NCI-H748 (cell line): ENCODE results near the gene ARHGAP18.
A peak's percentile ranks its signal among the peaks of the same experiment; 100 is the strongest.

ENCODE experiments used
- DNase-seq: peaks from one replicate; lab custom pipeline; 2025; ENCODE audit not compliant: unreplicated experiment; lab: John Stamatoyannopoulos, UW

ARHGAP18 gene, protein sequence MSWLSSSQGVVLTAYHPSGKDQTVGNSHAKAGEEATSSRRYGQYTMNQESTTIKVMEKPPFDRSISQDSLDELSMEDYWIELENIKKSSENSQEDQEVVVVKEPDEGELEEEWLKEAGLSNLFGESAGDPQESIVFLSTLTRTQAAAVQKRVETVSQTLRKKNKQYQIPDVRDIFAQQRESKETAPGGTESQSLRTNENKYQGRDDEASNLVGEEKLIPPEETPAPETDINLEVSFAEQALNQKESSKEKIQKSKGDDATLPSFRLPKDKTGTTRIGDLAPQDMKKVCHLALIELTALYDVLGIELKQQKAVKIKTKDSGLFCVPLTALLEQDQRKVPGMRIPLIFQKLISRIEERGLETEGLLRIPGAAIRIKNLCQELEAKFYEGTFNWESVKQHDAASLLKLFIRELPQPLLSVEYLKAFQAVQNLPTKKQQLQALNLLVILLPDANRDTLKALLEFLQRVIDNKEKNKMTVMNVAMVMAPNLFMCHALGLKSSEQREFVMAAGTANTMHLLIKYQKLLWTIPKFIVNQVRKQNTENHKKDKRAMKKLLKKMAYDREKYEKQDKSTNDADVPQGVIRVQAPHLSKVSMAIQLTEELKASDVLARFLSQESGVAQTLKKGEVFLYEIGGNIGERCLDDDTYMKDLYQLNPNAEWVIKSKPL

DNA sequence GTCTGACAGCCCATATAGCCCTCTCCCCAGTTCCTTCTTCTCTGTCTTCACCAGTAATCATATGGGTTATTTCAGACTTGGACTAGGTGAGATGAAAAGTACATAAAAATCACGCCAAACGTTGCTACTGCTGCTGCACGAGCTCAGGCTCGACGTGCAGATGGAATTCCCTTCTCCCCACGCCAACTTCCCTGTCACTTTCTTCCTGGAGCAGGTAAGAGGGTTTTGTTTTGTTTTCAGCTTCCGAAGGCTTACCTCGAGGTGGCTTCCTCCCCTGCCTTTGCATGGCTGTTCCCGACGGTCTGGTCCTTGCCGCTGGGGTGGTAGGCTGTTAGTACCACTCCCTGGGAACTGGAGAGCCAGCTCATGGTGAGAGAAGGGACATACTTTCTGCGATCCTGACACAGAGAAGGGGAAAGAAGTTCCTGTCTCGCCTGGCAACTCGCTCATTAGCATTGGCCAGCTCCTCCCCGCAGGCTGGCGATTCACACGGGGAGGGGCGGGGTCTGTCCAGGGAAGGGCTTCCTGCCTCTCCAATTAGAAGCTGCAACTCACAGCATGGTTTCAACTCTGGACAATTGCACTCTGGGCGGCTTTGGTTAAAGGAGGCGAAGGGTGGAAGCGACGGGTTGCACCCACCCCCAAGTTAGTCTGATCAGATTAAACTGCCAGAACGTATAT, at the start of gene ARHGAP18:
TSS of gene ARHGAP18 (minus strand) at position 409 of the 681 bp plus-strand sequence. CDS start at position 368, 41 bp downstream.
- DNase-seq, result peak; percentile 84

DNA sequence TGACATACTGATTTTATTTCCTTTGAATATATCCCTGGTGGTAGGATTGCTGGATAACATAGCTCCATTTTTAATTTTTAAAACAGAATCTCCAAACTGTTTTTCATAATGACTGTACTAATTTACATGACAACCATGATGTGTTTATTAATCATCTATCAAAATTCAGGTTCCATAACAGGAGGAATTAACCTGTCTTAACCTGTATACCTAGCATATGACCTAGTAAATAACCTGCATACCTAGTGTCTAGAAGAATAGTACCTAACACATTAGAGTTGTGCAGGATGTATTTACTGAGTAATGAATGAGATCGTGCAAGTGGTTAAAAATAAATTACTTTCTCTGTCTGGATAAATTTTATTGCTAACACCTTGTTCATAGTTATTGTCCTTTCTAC, 45.8 kb upstream of the ARHGAP18 start:
- DNase-seq, result no peak

DNA sequence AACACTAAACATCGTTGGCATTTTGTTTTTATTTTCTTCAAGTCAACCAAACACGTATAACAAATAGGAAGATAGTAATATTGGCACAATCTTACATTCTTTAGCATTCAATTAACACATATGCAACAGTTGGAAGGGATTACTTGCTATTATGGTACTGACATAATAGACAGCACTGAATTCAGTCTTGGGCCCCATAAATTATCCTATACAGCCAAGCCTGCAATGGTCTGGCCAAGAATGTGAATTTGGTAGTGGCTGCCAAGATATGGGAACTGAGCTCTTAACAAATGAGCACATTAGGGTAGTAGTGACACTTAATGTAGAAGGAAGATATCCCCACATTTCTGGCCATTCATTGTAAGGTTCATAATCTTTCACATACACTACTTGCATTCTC, 44.8 kb upstream of the ARHGAP18 start:
- no peak for DNase-seq

DNA sequence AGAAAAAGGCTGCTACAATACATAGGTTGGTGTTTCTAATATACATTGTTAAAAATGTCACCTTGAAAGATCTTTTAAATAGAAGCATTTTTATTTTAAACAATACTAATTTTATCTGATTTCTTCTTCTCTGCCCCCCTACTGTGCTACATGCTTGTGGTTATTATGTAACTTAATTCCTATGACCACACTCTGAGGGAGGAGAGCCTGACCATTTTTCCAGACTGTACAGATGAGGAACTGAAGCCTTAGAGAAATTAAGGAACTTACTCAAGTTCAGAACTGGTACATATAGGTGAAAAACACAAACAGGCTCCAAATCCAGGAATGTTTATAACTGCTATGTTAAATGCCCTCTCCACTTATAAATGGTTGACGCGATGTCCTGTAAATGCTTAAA, 43.4 kb upstream of the ARHGAP18 start:
- DNase-seq, result no peak

DNA sequence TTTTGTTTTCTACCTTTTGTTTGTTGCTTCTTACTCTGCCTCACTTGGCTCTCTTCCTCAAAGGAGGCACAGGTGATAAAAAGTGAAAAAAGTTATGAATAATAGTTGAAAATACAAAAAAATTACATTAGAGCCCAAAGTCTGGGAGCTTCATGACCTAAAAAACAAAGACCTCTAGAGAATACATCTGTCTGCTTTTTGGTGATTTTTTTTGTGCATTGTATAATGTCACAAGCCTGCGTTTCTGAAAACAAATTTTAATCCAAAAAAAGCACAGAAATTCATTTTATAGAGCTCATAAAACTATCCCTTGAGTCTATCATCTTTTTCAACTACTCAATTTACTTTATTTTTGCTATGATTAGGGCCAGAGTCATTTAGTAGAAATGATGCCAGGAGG, 41.4 kb upstream of the ARHGAP18 start:
- no peak for DNase-seq

DNA sequence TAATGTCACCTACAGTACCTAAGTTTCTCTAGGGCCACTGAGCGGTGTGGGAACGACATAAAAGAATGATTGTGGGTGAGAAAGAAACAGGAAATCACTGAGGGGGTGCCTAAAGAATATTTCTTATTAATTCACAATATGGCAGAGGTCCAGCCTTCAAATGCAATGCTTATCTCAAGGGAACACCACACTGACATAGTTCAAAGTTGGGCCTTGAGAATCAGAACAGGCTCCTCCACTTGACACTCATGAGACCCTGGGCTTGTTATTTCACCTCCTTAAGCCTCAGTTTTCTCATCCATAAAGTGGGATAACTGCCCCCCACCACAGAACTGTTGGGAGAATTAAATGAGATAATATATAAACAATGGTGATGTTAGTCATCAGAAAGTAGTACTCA, 40.4 kb upstream of the ARHGAP18 start:
- no peak for DNase-seq

DNA sequence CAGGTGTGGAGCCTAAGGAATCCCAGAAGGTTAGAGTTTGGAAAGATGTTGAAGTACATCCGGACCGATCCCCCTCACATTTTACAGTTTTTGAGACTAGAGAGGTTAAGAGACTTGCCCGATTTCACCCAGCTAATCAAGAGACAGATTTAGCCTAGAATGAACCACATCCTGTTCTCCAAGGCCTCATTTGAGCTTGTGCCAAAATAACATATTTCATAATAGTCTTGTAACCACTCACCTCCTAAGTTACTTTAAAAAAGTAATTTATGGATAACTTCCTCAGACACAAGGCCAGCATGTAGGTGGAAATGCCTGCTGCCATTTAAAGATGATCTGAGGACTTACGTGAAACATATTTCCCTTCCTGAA, 39.8 kb upstream of the ARHGAP18 start:
- DNase-seq, result no peak

DNA sequence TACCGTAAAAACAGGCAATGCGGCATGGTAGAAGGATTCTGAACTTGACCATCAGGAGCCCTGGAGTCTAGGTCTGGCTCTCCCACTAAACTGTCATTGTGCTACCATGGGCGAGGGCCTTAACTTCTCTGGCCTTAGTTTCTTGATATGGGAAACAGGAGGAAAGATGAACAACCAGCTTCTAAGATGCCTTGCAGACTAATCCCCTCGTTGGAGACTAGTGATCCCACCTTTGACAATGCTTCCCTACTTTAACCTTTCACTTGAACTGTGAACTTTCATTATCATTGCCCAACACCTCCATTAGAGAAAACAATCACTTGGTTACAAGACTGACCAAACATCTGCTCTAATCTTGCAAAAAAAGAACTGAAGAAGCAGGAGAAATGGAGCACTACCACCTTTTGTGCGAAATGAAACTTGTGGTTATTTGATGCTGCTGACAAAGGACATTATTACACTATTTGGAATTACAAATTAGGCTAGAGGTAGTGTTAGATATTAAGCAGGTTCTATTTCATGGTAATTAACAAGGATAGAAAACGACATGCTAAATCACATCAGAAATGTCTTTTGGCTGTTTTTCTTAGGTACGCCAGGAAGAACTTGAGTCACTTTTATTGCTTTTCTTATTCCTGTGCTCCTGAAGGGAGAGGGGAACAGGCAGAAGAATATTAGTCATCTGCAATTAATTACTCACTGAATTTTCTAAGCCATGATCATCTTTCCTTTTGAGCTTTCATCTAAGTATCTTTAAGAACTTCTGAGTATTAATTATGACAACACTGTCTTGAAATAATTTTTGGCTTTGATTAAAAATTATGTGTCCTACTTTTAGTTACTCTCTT, 39.1 kb upstream of the ARHGAP18 start:
- DNase-seq, result no peak

DNA sequence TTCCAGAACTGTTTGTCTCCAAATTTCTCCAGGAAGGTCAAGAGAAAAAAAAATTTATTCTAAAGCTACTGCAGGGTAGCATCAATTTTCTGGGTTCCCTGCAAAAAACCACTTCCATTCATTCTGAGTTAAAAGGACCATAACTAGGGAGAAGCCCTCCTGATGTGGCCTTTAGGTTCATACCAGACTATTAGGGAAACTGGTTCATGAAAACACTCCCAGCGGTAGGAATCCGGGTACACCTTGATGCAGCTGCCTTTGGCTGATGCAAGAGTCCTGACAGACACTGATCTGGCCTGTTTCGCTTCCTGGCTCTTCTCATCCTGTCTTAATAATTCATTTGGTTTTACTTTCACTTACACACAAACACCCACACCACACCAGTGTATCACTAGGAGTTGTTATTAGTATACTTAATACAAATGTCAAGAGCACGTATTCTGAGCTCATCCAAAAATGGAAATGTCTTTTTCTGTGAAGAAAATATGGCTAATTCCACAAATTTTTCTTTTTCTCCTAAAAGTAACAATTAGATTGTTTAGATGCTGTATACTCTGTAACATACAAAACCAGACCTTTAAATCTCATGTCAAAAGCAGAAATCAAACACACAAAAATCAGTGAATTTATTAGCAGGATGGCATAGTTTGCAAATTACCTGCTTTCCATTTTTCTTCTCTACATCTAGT, 38.4 kb upstream of the ARHGAP18 start:
- no peak for DNase-seq

DNA sequence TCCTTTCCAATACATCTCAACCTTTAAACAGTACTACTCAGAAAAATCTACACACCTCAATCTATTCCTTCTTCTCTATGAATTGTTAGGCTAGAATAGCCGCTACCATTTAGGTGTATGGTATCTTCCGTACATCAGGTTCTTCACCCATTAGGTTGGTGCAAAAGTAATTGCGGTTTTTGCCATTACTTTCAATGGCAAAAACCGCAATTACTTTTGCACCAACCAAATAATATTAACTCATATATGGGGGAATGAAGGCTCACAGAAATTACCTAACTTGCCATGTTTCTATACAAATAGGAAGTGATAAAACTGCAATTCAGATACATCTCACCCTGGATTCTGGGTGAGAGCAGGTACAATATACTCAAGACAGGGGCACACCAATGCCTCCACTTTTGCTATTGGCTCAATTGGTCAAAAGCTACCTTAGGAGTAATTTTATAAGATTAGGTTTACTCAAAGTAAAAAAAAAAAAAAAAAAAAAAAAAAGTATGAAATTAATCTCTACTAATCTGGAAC, 37.7 kb upstream of the ARHGAP18 start:
- DNase-seq, result no peak

DNA sequence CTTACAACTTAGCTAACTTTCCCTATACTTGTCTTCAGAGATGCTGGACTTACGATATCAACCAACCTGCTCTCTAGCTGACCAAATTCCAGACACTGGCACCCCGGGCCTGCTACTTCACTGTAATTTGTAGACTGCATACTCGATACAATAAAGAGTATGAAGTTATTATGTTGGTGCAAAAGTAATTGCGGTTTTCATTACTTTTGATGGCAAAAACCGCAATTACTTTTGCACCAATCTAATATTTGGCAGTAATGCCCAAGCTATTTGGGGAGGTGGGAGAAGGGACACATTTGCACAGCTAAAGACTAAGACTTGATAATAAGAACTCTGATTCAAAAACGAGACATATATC, 34.9 kb upstream of the ARHGAP18 start:
- no peak for DNase-seq

DNA sequence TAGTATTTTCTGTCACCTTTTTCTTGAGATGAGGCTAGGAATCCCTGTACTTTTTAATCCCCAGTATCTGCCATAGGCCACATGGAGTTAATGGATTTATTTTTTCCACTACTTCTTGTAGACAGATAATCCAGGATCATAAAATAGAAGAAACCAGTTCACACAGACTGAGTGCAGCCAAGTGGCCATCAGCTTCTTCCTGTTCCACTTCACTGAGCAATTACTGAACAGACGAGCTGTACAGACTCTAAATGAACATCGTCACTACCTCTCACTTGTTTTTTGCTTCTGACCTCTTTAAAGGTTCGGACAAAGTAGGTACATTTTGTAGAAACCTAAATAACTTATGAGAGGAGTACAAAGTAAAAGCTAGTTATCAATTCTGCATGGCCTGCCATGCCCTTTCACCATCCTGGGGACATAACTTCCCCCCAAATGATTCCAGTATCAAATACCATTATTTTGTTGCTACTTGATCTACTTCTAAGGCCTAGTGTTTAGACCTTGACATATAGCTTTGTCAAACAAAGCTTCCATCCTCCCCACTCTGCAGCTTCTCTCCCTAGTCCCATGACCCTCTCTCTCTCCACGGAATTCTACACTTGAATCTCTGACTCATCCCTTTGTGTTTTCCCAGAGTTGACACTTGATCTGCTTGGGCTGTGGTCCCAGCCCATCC, 34.4 kb upstream of the ARHGAP18 start:
- peak; percentile 16 for DNase-seq

DNA sequence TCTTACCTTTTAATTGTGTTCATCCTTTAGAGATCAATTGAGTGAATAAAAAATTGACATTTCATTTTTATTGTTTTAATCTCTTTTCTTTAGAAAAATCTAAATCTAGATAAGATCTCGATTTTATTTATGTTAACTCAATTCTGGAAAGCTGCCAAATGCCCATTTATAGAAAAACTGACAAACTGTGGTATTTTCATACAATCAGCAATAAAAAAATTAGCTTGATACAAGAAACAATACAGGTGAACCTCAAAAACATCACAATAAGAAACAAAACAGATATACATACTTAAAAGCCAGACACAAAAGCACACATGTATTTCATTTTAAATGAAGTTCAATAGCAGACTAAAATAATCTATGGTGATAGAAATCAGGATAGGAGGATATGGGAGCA, 30.0 kb upstream of the ARHGAP18 start:
- no peak for DNase-seq

DNA sequence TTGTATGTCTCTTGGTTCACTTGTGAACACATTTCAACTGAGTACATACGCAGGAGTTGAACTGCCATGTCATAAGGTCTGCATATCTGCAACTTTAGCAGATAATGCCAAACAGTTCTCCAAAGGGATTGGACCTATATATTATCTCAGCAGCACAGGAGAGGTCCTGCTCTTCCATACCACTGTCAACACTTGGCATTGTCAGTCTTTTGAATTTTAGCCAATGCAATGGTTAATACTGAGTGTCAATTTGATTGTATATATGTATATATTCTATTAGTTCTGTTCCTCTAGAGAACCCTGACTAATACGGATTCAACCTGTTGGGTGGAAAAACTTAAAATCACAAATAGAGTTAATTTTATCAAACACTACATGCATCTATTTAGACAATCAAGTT, 26.1 kb upstream of the ARHGAP18 start:
- DNase-seq, result no peak

DNA sequence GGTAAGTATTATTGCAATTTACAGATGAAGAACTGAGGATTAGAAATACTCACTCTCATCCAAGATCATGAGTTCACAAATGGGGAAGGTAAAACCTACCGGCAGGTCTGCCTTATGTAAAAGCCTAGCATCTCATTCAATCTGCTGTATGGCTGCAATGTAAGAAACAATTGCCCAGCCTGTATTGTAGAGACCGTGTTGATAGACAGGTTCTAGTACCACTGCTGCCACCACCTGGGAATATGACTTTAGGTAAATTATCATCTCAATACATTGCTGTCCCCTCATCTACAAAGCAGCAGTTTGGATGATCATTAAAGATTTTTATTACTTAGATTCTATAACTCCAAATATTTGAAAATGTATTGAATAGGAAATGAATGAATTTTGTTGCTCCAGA, 23.3 kb upstream of the ARHGAP18 start:
- DNase-seq, result no peak

DNA sequence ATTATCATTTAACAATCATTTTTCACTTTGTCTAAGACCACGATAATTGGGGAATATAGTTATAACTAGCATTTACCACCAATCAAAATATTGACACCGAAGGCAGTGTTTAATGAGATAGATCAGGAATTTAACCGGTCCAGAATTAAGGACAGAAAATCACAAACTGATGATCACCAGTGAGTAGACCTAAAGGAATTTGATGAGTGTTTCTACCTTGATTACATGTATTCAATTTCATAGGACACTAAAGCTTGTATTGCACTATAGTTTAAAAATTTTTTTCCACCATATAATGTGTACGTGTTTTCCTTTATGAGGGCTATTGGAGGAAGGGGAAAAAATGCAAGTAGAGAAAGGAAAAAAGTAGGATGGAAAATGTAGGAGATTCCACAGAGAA, 22.6 kb upstream of the ARHGAP18 start:
- no peak for DNase-seq

DNA sequence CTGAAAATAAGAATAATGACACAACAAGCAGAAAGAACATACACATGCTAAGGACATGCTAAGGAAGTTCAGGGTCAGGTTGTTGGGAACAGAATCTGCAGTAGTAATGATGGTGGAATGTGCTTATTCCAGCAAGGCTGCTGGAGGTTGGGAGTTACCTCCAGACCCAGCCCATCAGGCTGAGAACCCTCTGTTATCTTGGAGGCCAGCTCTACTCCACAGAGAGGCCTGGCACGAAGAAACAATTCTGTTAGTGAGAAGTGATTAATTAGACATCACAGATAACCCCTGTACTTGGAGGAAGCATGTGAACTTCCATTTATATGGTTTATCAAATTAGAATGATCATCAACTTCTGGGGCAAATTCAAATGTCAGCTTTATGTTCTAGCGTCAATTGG, 22.1 kb upstream of the ARHGAP18 start:
- DNase-seq, result no peak

DNA sequence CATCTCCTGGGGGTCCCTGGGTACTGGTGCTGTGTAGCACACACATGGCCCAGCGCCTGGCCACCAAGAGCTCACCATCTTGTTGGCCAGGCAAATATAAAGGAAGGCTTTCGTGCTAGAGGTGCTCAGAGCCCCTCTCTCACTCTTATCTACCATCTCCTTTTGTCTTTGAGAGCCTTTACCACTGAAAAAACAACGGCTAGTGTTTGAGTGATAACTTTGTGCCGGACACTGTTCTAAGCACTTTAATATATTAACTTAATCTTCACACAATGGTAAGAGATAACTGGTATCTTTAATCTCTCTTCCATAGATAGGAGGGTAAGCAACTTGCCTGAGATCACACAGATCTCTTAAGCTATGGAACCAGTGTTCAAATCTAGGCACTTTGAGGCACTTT, 21.5 kb upstream of the ARHGAP18 start:
- DNase-seq, result no peak

DNA sequence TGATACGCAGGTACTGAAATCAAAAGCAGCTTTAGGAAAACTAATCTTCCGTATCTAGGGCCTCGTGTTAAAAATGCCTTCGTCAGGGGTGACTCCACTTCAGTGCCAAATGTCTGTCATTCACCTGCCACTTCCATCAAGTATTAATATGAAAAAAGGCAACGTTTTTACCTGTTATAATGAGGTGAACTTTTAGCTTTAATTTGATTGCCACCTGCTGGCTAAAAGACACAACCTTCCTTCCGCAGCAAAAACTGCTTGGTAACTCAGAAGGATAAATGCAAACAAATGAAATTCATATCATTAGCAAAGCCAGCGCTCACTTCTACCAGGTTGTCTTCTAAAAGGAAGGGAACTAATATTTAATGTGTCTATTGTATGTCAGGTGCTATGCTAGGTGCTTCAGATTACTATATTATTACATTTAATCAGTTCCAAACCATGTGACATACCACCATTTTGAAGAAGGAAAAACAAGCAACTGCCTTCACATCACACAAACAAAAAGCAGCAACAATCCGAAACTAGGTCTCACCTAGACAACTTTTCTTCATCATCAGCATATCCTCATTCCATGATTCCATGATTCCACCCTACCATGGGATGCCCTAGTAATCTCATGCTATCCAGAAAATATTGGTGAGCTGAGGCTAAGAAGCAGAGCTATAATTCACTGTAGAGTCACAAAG, 20.6 kb upstream of the ARHGAP18 start:
- peak; percentile 28 for DNase-seq
